CD4-positive, alpha-beta memory T cell (primary cell): ENCODE results near the gene GRIP1. TPM values are rescaled to one million over a fixed set of nuclear protein-coding genes. Genes with fewer than 3 reads are reported as not detected.

Experiments
- CTCF ChIA-PET: fragments of 350-600 bp; sonication (Branson Sonifier 250); formaldehyde crosslinking; loops from one replicate; lab custom pipeline; 2021; ENCODE audit warnings: inconsistent platforms; ENCODE audit not compliant: partially characterized antibody; lab: Charles Lee
- POLR2A ChIA-PET: fragments of 350-600 bp; sonication (Branson Sonifier 250); formaldehyde crosslinking; loops from one replicate; lab custom pipeline; 2021; ENCODE audit not compliant: partially characterized antibody; lab: Charles Lee
- DNase-seq, 5 donors: peaks; one replicate each; pipeline versions ENCODE4 v3.0.0 to v3.0.0-alpha.2; 2020 to 2022; ENCODE audit warnings: mixed read lengths in 1 of 5
- H3K27ac ChIP-seq: one replicate; pipeline ENCODE4 v1.7.0; 2013; ENCODE audit warnings: low read depth, low read length
- H3K27me3 ChIP-seq: 2 replicates; pipeline ENCODE4 v1.7.0; 2013; ENCODE audit warnings: mild to moderate bottlenecking, low read length, moderate library complexity; ENCODE audit not compliant: insufficient read depth
- H3K36me3 ChIP-seq: 2 replicates; pipeline ENCODE4 v1.7.0; 2013; ENCODE audit warnings: mild to moderate bottlenecking, low read length, moderate library complexity; ENCODE audit not compliant: insufficient read depth
- H3K4me1 ChIP-seq: 2 replicates; pipeline ENCODE4 v1.7.0; 2013; ENCODE audit warnings: mild to moderate bottlenecking, low read length, moderate library complexity; ENCODE audit not compliant: insufficient read depth
- H3K4me3 ChIP-seq, 2 donors: one replicate each; pipeline ENCODE4 v1.7.0; 2013; ENCODE audit warnings: low read length in 2 of 2, mild to moderate bottlenecking in 1 of 2
- H3K9me3 ChIP-seq, 2 donors: one replicate each; pipeline ENCODE4 v1.7.0; 2013; ENCODE audit warnings: low read length in 2 of 2, control low read depth in 1 of 2; ENCODE audit not compliant: control insufficient read depth in 1 of 2
- H3K27ac Mint-ChIP-seq, 7 donors: one replicate each; pipeline ENCODE4 v1.8.0; 2020 to 2021; ENCODE audit warnings: mixed read lengths in 7 of 7, mild to moderate bottlenecking in 6 of 7, inconsistent platforms in 3 of 7, moderate library complexity in 3 of 7
- H3K27me3 Mint-ChIP-seq, 2 donors: one replicate each; pipeline ENCODE4 v1.8.0; 2020 to 2021; ENCODE audit warnings: mixed read lengths in 2 of 2
- H3K36me3 Mint-ChIP-seq, 2 donors: one replicate each; pipeline ENCODE4 v1.8.0; 2020 to 2021; ENCODE audit warnings: mixed read lengths in 2 of 2, inconsistent platforms in 1 of 2, mild to moderate bottlenecking in 1 of 2
- H3K4me1 Mint-ChIP-seq, 4 donors: one replicate each; pipeline ENCODE4 v1.8.0; 2020 to 2021; ENCODE audit warnings: mixed read lengths in 4 of 4, mild to moderate bottlenecking in 1 of 4
- H3K4me3 Mint-ChIP-seq, 8 donors: one replicate each; pipeline ENCODE4 v1.8.0; 2020 to 2021; ENCODE audit warnings: mixed read lengths in 8 of 8, mild to moderate bottlenecking in 7 of 8, moderate library complexity in 6 of 8, inconsistent platforms in 3 of 8
- H3K9me3 Mint-ChIP-seq, 8 donors: one replicate each; pipeline ENCODE4 v1.8.0; 2020 to 2021; ENCODE audit warnings: mixed read lengths in 8 of 8, mild to moderate bottlenecking in 5 of 8, inconsistent platforms in 3 of 8, moderate library complexity in 1 of 8
- intact Hi-C: fragments of 100-400 bp; cut with micrococcal nuclease; formaldehyde crosslinking; loops from one replicate; pipeline ENCODE4 v1.15.1; 2023
- polyA plus RNA-seq, 2 donors: library from polyadenylated mRNA; unstranded; fragments of 300-500 nt; fragmentation: Illumina TruSeq; gene quantifications; one replicate each; pipeline ENCODE4 v1.2.3, GENCODE V29; 2021
- total RNA-seq, 2 experiments: library from RNA; stranded (reverse); gene quantifications; one replicate each; pipeline ENCODE4 v1.2.3, GENCODE V29; 2021

The GRIP1 gene
- total and polyA plus RNA-seq, 4 experiments from 2014 or later: 0.52 to 3.3 (median 1.5) TPM

- Histone ChIP-seq H3K9me3 (no peaks in the 10 kb centered on the region), H3K27ac (no peak overlapping the region), H3K4me3 (no peak overlapping the region), H3K4me1 (no peaks in the 10 kb centered on the region), H3K27me3 (no peaks in the 10 kb centered on the region), H3K36me3 (no peaks in the 10 kb centered on the region)
- H3K27ac Mint-ChIP-seq: no peak overlapping the region
- no peaks in the 10 kb centered on the region for H3K36me3 Mint-ChIP-seq
- intact Hi-C loops: no loop called here
- DNase-seq: no peak
- no peaks in the 10 kb centered on the region for H3K27me3 Mint-ChIP-seq
- CTCF ChIA-PET: interaction anchor here (0.7 kb wide), 1 partner anchor 13 kb away, joined by 3 read pairs; no protein-coding TSS in a partner anchor
- POLR2A ChIA-PET: no interaction called here
- H3K4me1 Mint-ChIP-seq: no peaks in the 10 kb centered on the region
- no peaks in the 10 kb centered on the region for H3K9me3 Mint-ChIP-seq
- no peak overlapping the region for H3K4me3 Mint-ChIP-seq
Measured at GRCh38 chr12:66539431-66539830, 139.4 kb downstream of the GRIP1 start.

GRCh38 chr12:66538970-66539369 lies 139.9 kb downstream of the GRIP1 start:
- no peaks in the 10 kb centered on the region for H3K4me1 Mint-ChIP-seq
- ChIA-PET CTCF (interaction anchor here (0.7 kb wide), 1 partner anchor 13 kb away, joined by 3 read pairs; no protein-coding TSS in a partner anchor), POLR2A (no interaction called here)
- no peaks in the 10 kb centered on the region for H3K27me3 Mint-ChIP-seq
- no peak overlapping the region for H3K27ac ChIP-seq
- no peak overlapping the region for H3K27ac Mint-ChIP-seq
- DNase-seq: no peak
- H3K9me3 ChIP-seq: no peaks in the 10 kb centered on the region
- no peaks in the 10 kb centered on the region for H3K27me3 ChIP-seq
- no peaks in the 10 kb centered on the region for H3K36me3 ChIP-seq
- no peak overlapping the region for H3K4me3 Mint-ChIP-seq
- no peak overlapping the region for H3K4me3 ChIP-seq
- no peaks in the 10 kb centered on the region for H3K36me3 Mint-ChIP-seq
- intact Hi-C loops: no loop called here
- no peaks in the 10 kb centered on the region for H3K4me1 ChIP-seq
- no peaks in the 10 kb centered on the region for H3K9me3 Mint-ChIP-seq

DNA sequence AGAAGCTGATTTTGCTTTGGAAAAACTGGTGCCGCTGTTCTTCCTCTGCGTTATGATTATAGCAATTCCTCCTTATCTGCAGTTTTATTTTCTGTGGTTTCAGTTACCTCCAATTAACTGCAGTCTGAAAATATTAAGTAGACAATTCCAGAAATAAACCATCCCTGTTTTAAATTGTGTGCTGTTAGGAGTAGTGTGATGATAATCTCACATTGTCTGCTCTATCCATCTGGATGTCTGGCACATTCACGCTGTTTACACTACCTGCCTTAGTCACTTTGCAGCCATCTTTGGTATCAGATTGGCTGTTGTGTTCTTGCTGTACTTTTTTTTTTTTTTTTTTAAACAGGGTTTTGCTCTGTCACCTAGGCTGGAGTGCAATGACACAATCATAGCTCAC lies 141.0 kb downstream of the GRIP1 start:
- intact Hi-C loops: no loop called here
- Histone ChIP-seq H3K27ac (no peak overlapping the region), H3K4me1 (no peaks in the 10 kb centered on the region), H3K9me3 (no peaks in the 10 kb centered on the region), H3K27me3 (no peaks in the 10 kb centered on the region), H3K36me3 (no peaks in the 10 kb centered on the region), H3K4me3 (no peak overlapping the region)
- H3K4me1 Mint-ChIP-seq: no peaks in the 10 kb centered on the region
- no peaks in the 10 kb centered on the region for H3K9me3 Mint-ChIP-seq
- no peak overlapping the region for H3K4me3 Mint-ChIP-seq
- no peaks in the 10 kb centered on the region for H3K36me3 Mint-ChIP-seq
- CTCF ChIA-PET: no interaction called here
- H3K27me3 Mint-ChIP-seq: no peaks in the 10 kb centered on the region
- DNase-seq: no peak
- POLR2A ChIA-PET: no interaction called here
- H3K27ac Mint-ChIP-seq: no peak overlapping the region

GRCh38 chr12:66533767-66534166 lies 145.1 kb downstream of the GRIP1 start:
- H3K27ac Mint-ChIP-seq: no peak overlapping the region
- H3K27me3 Mint-ChIP-seq: peaks cover 0 to 2% of the 10 kb centered on the region in 2 donors
- Histone ChIP-seq H3K36me3 (no peaks in the 10 kb centered on the region), H3K27ac (no peak overlapping the region), H3K4me3 (no peak overlapping the region), H3K27me3 (no peaks in the 10 kb centered on the region), H3K9me3 (no peaks in the 10 kb centered on the region), H3K4me1 (no peaks in the 10 kb centered on the region)
- intact Hi-C loops: no loop called here
- H3K9me3 Mint-ChIP-seq: peaks cover 0 to 8% (median under 1%) of the 10 kb centered on the region in 8 donors
- CTCF ChIA-PET: interaction anchor here (0.7 kb wide), 1 partner anchor 445 kb away, joined by 3 read pairs; no protein-coding TSS in a partner anchor
- POLR2A ChIA-PET: no interaction called here
- H3K36me3 Mint-ChIP-seq: no peaks in the 10 kb centered on the region
- no peak overlapping the region for H3K4me3 Mint-ChIP-seq
- no peak for DNase-seq
- H3K4me1 Mint-ChIP-seq: no peaks in the 10 kb centered on the region

GRCh38 chr12:66531766-66532165 lies 147.1 kb downstream of the GRIP1 start:
- ChIA-PET POLR2A (no interaction called here), CTCF (no interaction called here)
- Histone ChIP-seq H3K36me3 (no peaks in the 10 kb centered on the region), H3K27me3 (no peaks in the 10 kb centered on the region), H3K27ac (no peak overlapping the region), H3K4me1 (no peaks in the 10 kb centered on the region), H3K4me3 (no peak overlapping the region), H3K9me3 (no peaks in the 10 kb centered on the region)
- no peaks in the 10 kb centered on the region for H3K4me1 Mint-ChIP-seq
- peaks cover 0 to 15% (median 3%) of the 10 kb centered on the region in 8 donors for H3K9me3 Mint-ChIP-seq
- H3K36me3 Mint-ChIP-seq: no peaks in the 10 kb centered on the region
- H3K27ac Mint-ChIP-seq: no peak overlapping the region
- intact Hi-C loops: no loop called here
- no peak overlapping the region for H3K4me3 Mint-ChIP-seq
- peaks cover 0 to 4% of the 10 kb centered on the region in 2 donors for H3K27me3 Mint-ChIP-seq
- DNase-seq: no peak

GRCh38 chr12:66529934-66530333 lies 148.9 kb downstream of the GRIP1 start:
- Mint-ChIP-seq H3K27ac (no peak overlapping the region), H3K9me3 (peaks cover 0 to 18% (median 3%) of the 10 kb centered on the region in 8 donors), H3K27me3 (peaks cover 0 to 4% of the 10 kb centered on the region in 2 donors), H3K4me3 (no peak overlapping the region), H3K36me3 (no peaks in the 10 kb centered on the region), H3K4me1 (no peaks in the 10 kb centered on the region)
- no peak overlapping the region for H3K4me3 ChIP-seq
- no peaks in the 10 kb centered on the region for H3K36me3 ChIP-seq
- intact Hi-C loops: no loop called here
- H3K27ac ChIP-seq: no peak overlapping the region
- H3K4me1 ChIP-seq: no peaks in the 10 kb centered on the region
- ChIA-PET POLR2A (no interaction called here), CTCF (no interaction called here)
- no peaks in the 10 kb centered on the region for H3K9me3 ChIP-seq
- H3K27me3 ChIP-seq: no peaks in the 10 kb centered on the region
- no peak for DNase-seq

DNA sequence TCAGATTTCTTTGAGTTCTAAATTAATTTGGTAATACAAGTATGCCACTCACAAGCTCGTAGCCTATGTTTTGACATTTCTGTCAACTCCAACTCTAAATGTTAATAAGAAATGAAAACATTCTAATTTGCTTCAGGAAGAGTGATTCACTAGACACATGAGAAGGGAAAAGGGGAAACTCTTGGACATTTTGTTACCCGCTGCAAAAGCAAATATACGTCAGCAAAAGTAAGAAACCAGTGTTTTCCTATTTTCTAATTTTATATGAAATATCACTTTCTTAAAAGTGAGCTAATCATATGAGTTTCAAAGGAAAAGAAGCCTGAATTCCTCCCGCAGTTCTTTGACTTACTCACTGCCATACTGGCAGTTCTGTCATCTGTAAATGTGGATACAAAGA lies 162.3 kb downstream of the GRIP1 start:
- Histone ChIP-seq H3K27ac (no peak overlapping the region), H3K4me1 (no peaks in the 10 kb centered on the region), H3K9me3 (no peaks in the 10 kb centered on the region), H3K36me3 (no peaks in the 10 kb centered on the region), H3K27me3 (peaks cover 5% of the 10 kb centered on the region), H3K4me3 (no peak overlapping the region)
- intact Hi-C loops: no loop called here
- Mint-ChIP-seq H3K9me3 (peaks cover 0 to 5% (median 0%) of the 10 kb centered on the region in 8 donors), H3K4me1 (no peaks in the 10 kb centered on the region), H3K27me3 (peaks cover 0 to 1% of the 10 kb centered on the region in 2 donors), H3K36me3 (no peaks in the 10 kb centered on the region), H3K4me3 (no peak overlapping the region), H3K27ac (no peak overlapping the region)
- ChIA-PET CTCF (no interaction called here), POLR2A (no interaction called here)
- no peak for DNase-seq

DNA sequence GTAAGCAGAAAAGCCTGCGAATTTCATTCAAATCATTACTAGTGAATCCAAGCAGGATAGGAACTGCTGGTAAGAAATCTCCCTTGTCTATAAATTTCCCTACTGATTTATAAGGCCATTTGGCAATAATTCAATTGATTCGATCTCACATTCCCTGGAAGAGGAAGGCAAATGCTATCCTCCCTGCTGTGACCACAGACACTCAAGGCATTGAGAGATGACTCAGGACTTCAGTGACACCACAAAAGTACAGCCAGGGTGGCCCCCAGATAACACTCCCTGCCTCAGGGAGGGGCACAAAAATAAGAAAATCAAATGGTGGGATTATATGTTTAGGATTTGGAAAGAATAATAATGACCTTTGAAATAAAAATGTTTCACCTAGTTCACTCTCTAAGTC lies 162.7 kb downstream of the GRIP1 start:
- Histone ChIP-seq H3K4me1 (no peaks in the 10 kb centered on the region), H3K4me3 (no peak overlapping the region), H3K27ac (no peak overlapping the region), H3K27me3 (peaks cover 5% of the 10 kb centered on the region), H3K36me3 (no peaks in the 10 kb centered on the region), H3K9me3 (no peaks in the 10 kb centered on the region)
- Mint-ChIP-seq H3K27ac (no peak overlapping the region), H3K9me3 (peaks cover 0 to 4% (median 0%) of the 10 kb centered on the region in 8 donors), H3K4me3 (no peak overlapping the region), H3K36me3 (no peaks in the 10 kb centered on the region), H3K4me1 (no peaks in the 10 kb centered on the region), H3K27me3 (peaks cover 0 to 1% of the 10 kb centered on the region in 2 donors)
- ChIA-PET POLR2A (no interaction called here), CTCF (no interaction called here)
- intact Hi-C loops: no loop called here
- DNase-seq: no peak
